Stimulated activated naive CD8-positive, alpha-beta T cell treated with anti-CD3 and anti-CD28 coated beads, Interleukin-15, amount 100 ng/mL, for 72 hours (primary cell): ENCODE results near the gene GALNT10.
A peak's percentile ranks its signal among the peaks of the same experiment; 100 is the strongest.

Source experiments
- ATAC-seq: fragments of 150-1000 bp; cut with Tn5 transposase; 2 replicates; pipeline ENCODE4 v1.10.0; 2021; ENCODE audit warnings: mild to moderate bottlenecking, moderate library complexity
- DNase-seq, 2 donors: peaks; one replicate each; pipeline ENCODE4 v3.0.0; 2021 to 2022
- H3K27ac Mint-ChIP-seq, 2 donors: one replicate each; pipeline ENCODE4 v1.8.0; 2022; ENCODE audit warnings: mild to moderate bottlenecking in 2 of 2, mixed read lengths in 2 of 2, moderate library complexity in 2 of 2
- H3K27me3 Mint-ChIP-seq: one replicate; pipeline ENCODE4 v1.8.0; 2022; ENCODE audit warnings: mixed read lengths
- H3K4me1 Mint-ChIP-seq: one replicate; pipeline ENCODE4 v1.8.0; 2022; ENCODE audit warnings: mild to moderate bottlenecking, mixed read lengths
- H3K4me3 Mint-ChIP-seq, 2 donors: one replicate each; pipeline ENCODE4 v1.8.0; 2022; ENCODE audit warnings: mild to moderate bottlenecking in 2 of 2, mixed read lengths in 2 of 2, moderate library complexity in 1 of 2
- H3K9me3 Mint-ChIP-seq, 2 donors: one replicate each; pipeline ENCODE4 v1.8.0; 2022; ENCODE audit warnings: mixed read lengths in 2 of 2

GALNT10 gene

GRCh38 chr5:154397652-154398406 lies 207.3 kb downstream of the GALNT10 start:
- ATAC-seq (no peak), DNase-seq (no peak)
- H3K27ac Mint-ChIP-seq, result peak overlapping the region in 1 of 2 donors; percentile 77
- no peaks in the 10 kb centered on the region for H3K9me3 Mint-ChIP-seq
- H3K4me1 Mint-ChIP-seq, result no peaks in the 10 kb centered on the region
- no peaks in the 10 kb centered on the region for H3K27me3 Mint-ChIP-seq
- no peak overlapping the region for H3K4me3 Mint-ChIP-seq

GRCh38 chr5:154400678-154401077 lies 210.1 kb downstream of the GALNT10 start:
- peak overlapping the region; percentile 24 to 30 for H3K27ac Mint-ChIP-seq
- no peak overlapping the region for H3K4me3 Mint-ChIP-seq
- H3K27me3 Mint-ChIP-seq, result no peaks in the 10 kb centered on the region
- H3K9me3 Mint-ChIP-seq, result no peaks in the 10 kb centered on the region
- peaks cover 15% of the 10 kb centered on the region for H3K4me1 Mint-ChIP-seq
- ATAC-seq, result no peak
- no peak for DNase-seq

- H3K27me3 Mint-ChIP-seq, result no peaks in the 10 kb centered on the region
- no peaks in the 10 kb centered on the region for H3K9me3 Mint-ChIP-seq
- no peak for DNase-seq
- peaks cover 15% of the 10 kb centered on the region for H3K4me1 Mint-ChIP-seq
- ATAC-seq, result no peak
- no peak overlapping the region for H3K27ac Mint-ChIP-seq
- no peak overlapping the region for H3K4me3 Mint-ChIP-seq
Measured at GRCh38 chr5:154401355-154401754, 210.8 kb downstream of the GALNT10 start.

GRCh38 chr5:154401931-154402330 lies 211.4 kb downstream of the GALNT10 start:
- H3K9me3 Mint-ChIP-seq, result no peaks in the 10 kb centered on the region
- DNase-seq (no peak), ATAC-seq (peak; percentile 11)
- H3K4me3 Mint-ChIP-seq, result no peak overlapping the region
- H3K27me3 Mint-ChIP-seq, result no peaks in the 10 kb centered on the region
- H3K27ac Mint-ChIP-seq, result peak overlapping the region in 1 of 2 donors; percentile 4
- H3K4me1 Mint-ChIP-seq, result peaks cover 15% of the 10 kb centered on the region

- ATAC-seq, result no peak
Measured at GRCh38 chr5:154402611-154403010, 212.1 kb downstream of the GALNT10 start.

GRCh38 chr5:154403234-154403633 lies 212.7 kb downstream of the GALNT10 start:
- H3K27ac Mint-ChIP-seq, result no peak overlapping the region
- no peaks in the 10 kb centered on the region for H3K27me3 Mint-ChIP-seq
- H3K4me1 Mint-ChIP-seq, result peaks cover 15% of the 10 kb centered on the region
- no peaks in the 10 kb centered on the region for H3K9me3 Mint-ChIP-seq
- ATAC-seq (no peak), DNase-seq (no peak)
- H3K4me3 Mint-ChIP-seq, result no peak overlapping the region

More at GRCh38 chr5:154402611-154403010, 212.1 kb downstream of the GALNT10 start:
- no peaks in the 10 kb centered on the region for H3K27me3 Mint-ChIP-seq
- no peak for DNase-seq
- peaks cover 15% of the 10 kb centered on the region for H3K4me1 Mint-ChIP-seq
- H3K27ac Mint-ChIP-seq, result no peak overlapping the region
- H3K4me3 Mint-ChIP-seq, result no peak overlapping the region
- no peaks in the 10 kb centered on the region for H3K9me3 Mint-ChIP-seq

- Mint-ChIP-seq H3K27me3 (no peaks in the 10 kb centered on the region), H3K9me3 (no peaks in the 10 kb centered on the region), H3K4me1 (peaks cover 15% of the 10 kb centered on the region), H3K27ac (no peak overlapping the region), H3K4me3 (no peak overlapping the region)
- ATAC-seq (no peak), DNase-seq (no peak)
Measured at GRCh38 chr5:154403776-154404387, 213.3 kb downstream of the GALNT10 start.

- H3K27ac Mint-ChIP-seq, result peak overlapping the region in 1 of 2 donors; percentile 91
- H3K4me3 Mint-ChIP-seq, result peak overlapping the region; percentile 75 to 84
- H3K9me3 Mint-ChIP-seq, result no peaks in the 10 kb centered on the region
- ATAC-seq (peak; percentile 92), DNase-seq (peak; percentile 75 to 77)
- no peaks in the 10 kb centered on the region for H3K27me3 Mint-ChIP-seq
- peaks cover 15% of the 10 kb centered on the region for H3K4me1 Mint-ChIP-seq
Measured at GRCh38 chr5:154405078-154405792, 214.7 kb downstream of the GALNT10 start.

- ATAC-seq (no peak), DNase-seq (no peak)
- Mint-ChIP-seq H3K4me3 (no peak overlapping the region), H3K4me1 (peaks cover 15% of the 10 kb centered on the region), H3K9me3 (no peaks in the 10 kb centered on the region), H3K27ac (no peak overlapping the region), H3K27me3 (no peaks in the 10 kb centered on the region)
Measured at GRCh38 chr5:154406231-154406630, 215.7 kb downstream of the GALNT10 start.

- H3K4me1 Mint-ChIP-seq, result peaks cover 15% of the 10 kb centered on the region
- no peaks in the 10 kb centered on the region for H3K27me3 Mint-ChIP-seq
- peak overlapping the region in 1 of 2 donors; percentile 75 for H3K27ac Mint-ChIP-seq
- H3K4me3 Mint-ChIP-seq, result no peak overlapping the region
- no peak for DNase-seq
- H3K9me3 Mint-ChIP-seq, result no peaks in the 10 kb centered on the region
- no peak for ATAC-seq
Measured at GRCh38 chr5:154406826-154407225, 216.3 kb downstream of the GALNT10 start.

- ATAC-seq, result no peak
- Mint-ChIP-seq H3K27ac (peak overlapping the region in 1 of 2 donors; percentile 5), H3K9me3 (no peaks in the 10 kb centered on the region), H3K4me1 (peaks cover 15% of the 10 kb centered on the region), H3K4me3 (no peak overlapping the region), H3K27me3 (no peaks in the 10 kb centered on the region)
- DNase-seq, result no peak
Measured at GRCh38 chr5:154408811-154409210, 218.3 kb downstream of the GALNT10 start.

GRCh38 chr5:154409230-154409840 lies 218.8 kb downstream of the GALNT10 start:
- H3K9me3 Mint-ChIP-seq, result no peaks in the 10 kb centered on the region
- no peak for ATAC-seq

GRCh38 chr5:154410008-154410407 lies 219.5 kb downstream of the GALNT10 start:
- H3K4me1 Mint-ChIP-seq, result peaks cover 6% of the 10 kb centered on the region
- ATAC-seq, result no peak
- H3K4me3 Mint-ChIP-seq, result no peak overlapping the region
- H3K27ac Mint-ChIP-seq, result peak overlapping the region in 1 of 2 donors; percentile 54
- DNase-seq, result no peak
- no peaks in the 10 kb centered on the region for H3K9me3 Mint-ChIP-seq
- no peaks in the 10 kb centered on the region for H3K27me3 Mint-ChIP-seq

More at GRCh38 chr5:154409230-154409840, 218.8 kb downstream of the GALNT10 start:
- Mint-ChIP-seq H3K4me3 (no peak overlapping the region), H3K4me1 (peaks cover 13% of the 10 kb centered on the region), H3K27ac (peak overlapping the region in 1 of 2 donors; percentile 5), H3K27me3 (no peaks in the 10 kb centered on the region)
- DNase-seq, result no peak

- no peak overlapping the region for H3K4me3 Mint-ChIP-seq
Measured at GRCh38 chr5:154410786-154411185, 220.3 kb downstream of the GALNT10 start.

GRCh38 chr5:154411338-154411737 lies 220.8 kb downstream of the GALNT10 start:
- Mint-ChIP-seq H3K4me1 (no peaks in the 10 kb centered on the region), H3K4me3 (no peak overlapping the region), H3K27me3 (no peaks in the 10 kb centered on the region), H3K27ac (no peak overlapping the region), H3K9me3 (no peaks in the 10 kb centered on the region)
- ATAC-seq (no peak), DNase-seq (no peak)

More at GRCh38 chr5:154410786-154411185, 220.3 kb downstream of the GALNT10 start:
- DNase-seq (no peak), ATAC-seq (no peak)
- H3K27me3 Mint-ChIP-seq, result no peaks in the 10 kb centered on the region
- H3K9me3 Mint-ChIP-seq, result no peaks in the 10 kb centered on the region
- H3K27ac Mint-ChIP-seq, result peak overlapping the region in 1 of 2 donors; percentile 72
- no peaks in the 10 kb centered on the region for H3K4me1 Mint-ChIP-seq
